Suprapubic skin (tissue), 4 donors: ENCODE measurements around the gene TSN. TPM values are rescaled to one million over a fixed set of nuclear protein-coding genes. Genes with fewer than 3 reads are reported as not detected.
"Not testable (repeated sequence)": the region's sequence is repeated elsewhere in the genome, so short reads cannot be mapped to it uniquely, and the experiment has no call there.

ENCODE experiments used
- DNase-seq, 2 donors: peaks; one replicate each; pipeline ENCODE4 v3.0.0-alpha.2; 2019; ENCODE audit warnings: low spot score in 2 of 2
- H3K27ac ChIP-seq: fragments of 200-600 bp; sonication (generic); one replicate; pipeline ENCODE4 v1.5.1; 2019
- H3K27me3 ChIP-seq: fragments of 200-600 bp; sonication (generic); one replicate; pipeline ENCODE4 v1.5.1; 2019
- H3K36me3 ChIP-seq: fragments of 200-600 bp; sonication (generic); one replicate; pipeline ENCODE4 v1.5.1; 2019
- H3K4me1 ChIP-seq: fragments of 200-600 bp; sonication (generic); one replicate; pipeline ENCODE4 v1.5.1; 2019
- H3K4me3 ChIP-seq: fragments of 200-600 bp; sonication (generic); one replicate; pipeline ENCODE4 v1.5.1; 2019; ENCODE audit warnings: mild to moderate bottlenecking
- H3K9me3 ChIP-seq: fragments of 200-600 bp; sonication (generic); one replicate; pipeline ENCODE4 v1.5.1; 2019
- EP300 ChIP-seq: sonication (generic); formaldehyde crosslinking; IDR thresholded peaks from one replicate; pipeline ENCODE4 v1.6.1; 2017; ENCODE audit warnings: antibody characterized with exemption
- POLR2A ChIP-seq, 2 donors: fragments of 450-650 bp; IDR thresholded peaks; one replicate each; pipeline ENCODE4 v1.6.1; 2017; ENCODE audit warnings: antibody characterized with exemption in 2 of 2, mild to moderate bottlenecking in 2 of 2, moderate library complexity in 2 of 2
- POLR2AphosphoS5 ChIP-seq, 3 donors: sonication (generic); formaldehyde crosslinking; IDR thresholded peaks; one replicate each; pipeline ENCODE4 v1.6.1; 2017; ENCODE audit warnings: antibody characterized with exemption in 3 of 3
- WGBS: methylation state at CpG from one replicate; pipeline ENCODE4 v1.1.5; 2018; 5-methylcytosine and 5-hydroxymethylcytosine counted together
- total RNA-seq, 4 donors: library from RNA; depleted of rRNA; stranded (reverse); fragments of >200 nt; gene quantifications; one replicate each; pipeline ENCODE4 v1.1.0, GENCODE V29; 2016
- TF ChIP-seq, protein P1 (sequence below), 2 donors: fragments of 200-600 bp in 1 of 2; fragments of 450-650 bp in 1 of 2; sonication (generic) in 1 of 2; IDR thresholded peaks; one replicate each; pipeline ENCODE4 v1.5.1; 2016 to 2019; ENCODE audit warnings: antibody characterized with exemption in 2 of 2, mild to moderate bottlenecking in 1 of 2, moderate library complexity in 1 of 2

Gene TSN
- total RNA-seq, 4 donors from 2014 or later: 24.1 to 45.2 (median 41.6) TPM

DNA sequence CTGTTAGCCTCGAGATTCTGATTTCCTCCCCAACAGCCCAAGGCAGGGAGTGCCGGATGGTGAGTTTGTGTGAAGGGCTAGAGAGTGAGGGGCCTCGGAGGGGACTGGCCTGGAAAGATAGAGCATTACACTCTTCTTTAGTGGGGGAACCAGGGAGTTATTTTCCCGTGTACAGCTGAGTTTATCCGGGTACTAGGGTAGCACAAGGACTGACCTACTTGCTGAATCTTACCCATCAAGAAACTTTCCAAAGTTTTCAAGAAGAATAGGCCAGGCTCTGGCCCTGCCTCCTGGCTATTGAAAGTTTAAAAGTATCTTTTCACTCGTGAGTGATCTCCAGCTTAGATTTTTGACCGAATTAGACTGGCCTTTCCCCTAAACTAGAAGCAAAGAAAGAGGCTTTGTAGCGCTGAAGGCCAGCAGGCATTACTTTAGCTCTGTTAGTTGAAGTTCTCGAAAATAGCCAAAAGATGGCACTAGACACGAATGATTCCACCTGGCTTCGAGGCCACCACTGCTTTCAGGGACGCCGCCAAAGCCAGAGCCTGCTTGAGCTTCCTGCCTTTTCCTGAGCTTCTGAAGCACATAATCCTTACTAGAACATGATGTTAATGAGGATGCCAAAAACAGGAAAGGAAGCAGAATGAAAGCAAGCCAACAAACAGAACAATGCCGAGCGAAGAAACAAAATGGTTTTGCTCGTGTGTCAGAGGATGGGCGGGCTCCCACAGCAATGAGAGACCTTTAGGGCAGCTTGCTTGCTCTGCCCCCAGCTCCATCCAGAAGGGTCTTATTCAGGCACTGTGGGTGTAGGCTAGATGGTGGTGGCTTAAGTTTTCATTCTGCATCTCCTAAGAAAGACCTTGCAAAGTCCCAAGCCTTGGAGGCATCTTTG is 55.8 kb downstream of the TSN start:
- no peak for DNase-seq
- Histone ChIP-seq H3K4me3 (no peak overlapping the region), H3K4me1 (no peaks in the 10 kb centered on the region), H3K27me3 (no peaks in the 10 kb centered on the region), H3K9me3 (no peaks in the 10 kb centered on the region), H3K27ac (no peak overlapping the region), H3K36me3 (no peaks in the 10 kb centered on the region)
- WGBS: 31% methylated on average over 17 of the region's 17 CpGs
- TF ChIP-seq POLR2A (IDR thresholded peaks at IDR 0.05) (no peak), POLR2AphosphoS5 (IDR thresholded peaks at IDR 0.05) (no peak), EP300 (no peak)
- TF ChIP-seq, protein P1, sequence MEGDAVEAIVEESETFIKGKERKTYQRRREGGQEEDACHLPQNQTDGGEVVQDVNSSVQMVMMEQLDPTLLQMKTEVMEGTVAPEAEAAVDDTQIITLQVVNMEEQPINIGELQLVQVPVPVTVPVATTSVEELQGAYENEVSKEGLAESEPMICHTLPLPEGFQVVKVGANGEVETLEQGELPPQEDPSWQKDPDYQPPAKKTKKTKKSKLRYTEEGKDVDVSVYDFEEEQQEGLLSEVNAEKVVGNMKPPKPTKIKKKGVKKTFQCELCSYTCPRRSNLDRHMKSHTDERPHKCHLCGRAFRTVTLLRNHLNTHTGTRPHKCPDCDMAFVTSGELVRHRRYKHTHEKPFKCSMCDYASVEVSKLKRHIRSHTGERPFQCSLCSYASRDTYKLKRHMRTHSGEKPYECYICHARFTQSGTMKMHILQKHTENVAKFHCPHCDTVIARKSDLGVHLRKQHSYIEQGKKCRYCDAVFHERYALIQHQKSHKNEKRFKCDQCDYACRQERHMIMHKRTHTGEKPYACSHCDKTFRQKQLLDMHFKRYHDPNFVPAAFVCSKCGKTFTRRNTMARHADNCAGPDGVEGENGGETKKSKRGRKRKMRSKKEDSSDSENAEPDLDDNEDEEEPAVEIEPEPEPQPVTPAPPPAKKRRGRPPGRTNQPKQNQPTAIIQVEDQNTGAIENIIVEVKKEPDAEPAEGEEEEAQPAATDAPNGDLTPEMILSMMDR (IDR thresholded peaks at IDR 0.05): peak in 1 of 2 donors; percentile 37

DNA sequence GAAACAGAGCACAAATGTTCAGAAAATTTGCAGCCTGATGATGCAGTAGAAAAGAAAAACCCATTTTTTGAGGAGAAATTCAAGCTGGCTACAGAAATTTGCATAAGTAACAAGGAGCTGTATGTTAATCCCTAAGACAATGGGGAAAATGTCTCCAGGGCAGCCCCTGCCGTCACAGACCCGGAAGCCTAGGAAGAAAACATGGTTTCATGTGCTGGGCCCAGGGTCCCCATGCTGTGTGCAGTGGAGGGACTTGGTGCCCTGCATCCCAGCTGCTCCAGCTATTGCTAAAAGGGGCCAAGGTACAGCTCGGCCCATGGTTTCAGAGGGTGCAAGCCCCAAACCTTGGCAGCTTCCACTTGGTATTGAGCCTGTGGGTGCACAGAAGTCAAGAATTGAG is 57.6 kb downstream of the TSN start:
- not testable (repeated sequence) for H3K36me3 ChIP-seq, H3K27me3 ChIP-seq, DNase-seq, H3K27ac ChIP-seq, H3K4me3 ChIP-seq, H3K4me1 ChIP-seq, H3K9me3 ChIP-seq
- 90% methylated on average over 3 of the region's 3 CpGs for WGBS

DNA sequence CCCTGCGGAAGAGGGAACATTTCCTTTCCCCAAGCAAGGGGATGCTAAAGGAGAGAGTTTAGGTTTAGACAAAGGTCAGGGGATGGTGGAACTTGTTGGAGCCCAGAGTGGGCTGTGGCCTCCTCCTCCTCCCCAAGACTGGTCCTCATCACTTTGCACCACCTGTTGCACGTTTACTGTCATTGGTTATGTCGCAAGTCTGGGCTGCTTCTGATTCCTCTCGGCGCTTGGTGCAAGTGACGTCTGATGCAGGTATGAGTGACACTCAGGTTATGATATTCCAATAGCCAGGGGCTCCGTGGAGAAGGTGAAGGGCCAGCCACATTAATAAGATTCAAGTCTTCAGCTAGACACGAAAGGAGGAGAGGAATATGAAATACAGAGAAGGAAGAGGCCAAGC is 59.8 kb downstream of the TSN start:
- Histone ChIP-seq H3K27ac (no peak overlapping the region), H3K4me1 (no peaks in the 10 kb centered on the region), H3K9me3 (no peaks in the 10 kb centered on the region), H3K4me3 (no peak overlapping the region), H3K27me3 (no peaks in the 10 kb centered on the region), H3K36me3 (no peaks in the 10 kb centered on the region)
- TF ChIP-seq EP300 (no peak), POLR2A (IDR thresholded peaks at IDR 0.05) (no peak), POLR2AphosphoS5 (IDR thresholded peaks at IDR 0.05) (no peak)
- TF ChIP-seq, protein P1 (IDR thresholded peaks at IDR 0.05): no peak
- WGBS: 74% methylated on average over 8 of the region's 8 CpGs
- no peak for DNase-seq

DNA sequence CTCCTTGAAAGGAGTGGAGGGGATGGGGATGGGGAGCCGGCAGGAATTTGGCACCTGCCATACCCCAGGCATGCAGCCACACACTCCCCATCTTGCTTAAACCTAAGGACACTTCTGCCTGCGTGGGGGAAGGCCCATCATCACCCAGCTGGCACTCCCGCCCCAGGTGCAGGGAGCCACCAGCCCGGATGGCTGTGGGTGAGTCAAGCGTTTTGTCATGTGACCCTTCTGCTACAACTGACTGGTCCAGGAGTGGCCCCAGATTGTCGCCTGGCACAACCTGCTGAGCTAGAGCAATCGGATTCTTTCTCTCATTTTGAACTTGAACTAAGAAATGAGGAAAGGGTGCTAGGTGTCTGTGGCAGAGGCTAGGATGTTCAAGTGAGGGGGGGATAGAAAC is 61.3 kb downstream of the TSN start:
- no peak overlapping the region for H3K4me3 ChIP-seq
- no peaks in the 10 kb centered on the region for H3K9me3 ChIP-seq
- H3K4me1 ChIP-seq: no peaks in the 10 kb centered on the region
- H3K36me3 ChIP-seq: no peaks in the 10 kb centered on the region
- WGBS: 91% methylated on average over 7 of the region's 7 CpGs
- H3K27me3 ChIP-seq: no peaks in the 10 kb centered on the region
- TF ChIP-seq, protein P1 (IDR thresholded peaks at IDR 0.05): no peak
- TF ChIP-seq POLR2A (IDR thresholded peaks at IDR 0.05) (no peak), POLR2AphosphoS5 (IDR thresholded peaks at IDR 0.05) (no peak), EP300 (no peak)
- DNase-seq: no peak
- no peak overlapping the region for H3K27ac ChIP-seq

DNA sequence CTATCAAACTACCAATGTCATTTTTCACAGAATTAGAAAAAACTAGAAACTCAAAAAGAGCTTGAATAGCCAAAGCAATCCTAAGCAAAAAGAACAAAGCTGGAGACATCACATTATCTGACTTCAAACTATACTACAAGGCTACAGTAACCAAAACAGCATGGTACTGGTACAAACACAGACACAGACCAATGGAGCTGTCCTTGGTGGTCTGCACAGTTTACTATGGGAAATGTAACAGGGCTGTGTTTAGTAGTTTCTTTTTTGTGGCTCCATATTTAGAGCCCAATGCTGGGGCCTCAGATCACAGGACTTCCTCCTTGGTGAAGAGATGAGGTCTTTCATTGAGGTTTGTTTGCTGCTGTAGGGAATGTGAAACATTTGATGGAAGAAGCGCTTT is 61.9 kb downstream of the TSN start:
- 100% methylated on average over 1 of the region's 1 CpG for WGBS
- not testable (repeated sequence) for H3K4me1 ChIP-seq, H3K36me3 ChIP-seq

More for the DNA sequence above, 61.9 kb downstream of the TSN start:
- H3K4me3 ChIP-seq, H3K9me3 ChIP-seq, H3K27me3 ChIP-seq, DNase-seq, H3K27ac ChIP-seq: not testable (repeated sequence)

Other genes starting within 250 kb of the TSN start
- gene RNU4ATAC, start 224.8 kb upstream of the TSN start, total RNA-seq: not detected
- 10 to 100 TPM; 53.3 to 99.5 (median 67.6) TPM for gene CLASP1, start 106.2 kb upstream of the TSN start, total RNA-seq
- gene NIFK, start 18.8 kb upstream of the TSN start, total RNA-seq: 10 to 100 TPM; 40.0 to 77.6 (median 57.9) TPM